ENCODE measurements around the gene TRHDE.
A peak's percentile ranks its signal among the peaks of the same experiment; 100 is the strongest.

The TRHDE gene, protein sequence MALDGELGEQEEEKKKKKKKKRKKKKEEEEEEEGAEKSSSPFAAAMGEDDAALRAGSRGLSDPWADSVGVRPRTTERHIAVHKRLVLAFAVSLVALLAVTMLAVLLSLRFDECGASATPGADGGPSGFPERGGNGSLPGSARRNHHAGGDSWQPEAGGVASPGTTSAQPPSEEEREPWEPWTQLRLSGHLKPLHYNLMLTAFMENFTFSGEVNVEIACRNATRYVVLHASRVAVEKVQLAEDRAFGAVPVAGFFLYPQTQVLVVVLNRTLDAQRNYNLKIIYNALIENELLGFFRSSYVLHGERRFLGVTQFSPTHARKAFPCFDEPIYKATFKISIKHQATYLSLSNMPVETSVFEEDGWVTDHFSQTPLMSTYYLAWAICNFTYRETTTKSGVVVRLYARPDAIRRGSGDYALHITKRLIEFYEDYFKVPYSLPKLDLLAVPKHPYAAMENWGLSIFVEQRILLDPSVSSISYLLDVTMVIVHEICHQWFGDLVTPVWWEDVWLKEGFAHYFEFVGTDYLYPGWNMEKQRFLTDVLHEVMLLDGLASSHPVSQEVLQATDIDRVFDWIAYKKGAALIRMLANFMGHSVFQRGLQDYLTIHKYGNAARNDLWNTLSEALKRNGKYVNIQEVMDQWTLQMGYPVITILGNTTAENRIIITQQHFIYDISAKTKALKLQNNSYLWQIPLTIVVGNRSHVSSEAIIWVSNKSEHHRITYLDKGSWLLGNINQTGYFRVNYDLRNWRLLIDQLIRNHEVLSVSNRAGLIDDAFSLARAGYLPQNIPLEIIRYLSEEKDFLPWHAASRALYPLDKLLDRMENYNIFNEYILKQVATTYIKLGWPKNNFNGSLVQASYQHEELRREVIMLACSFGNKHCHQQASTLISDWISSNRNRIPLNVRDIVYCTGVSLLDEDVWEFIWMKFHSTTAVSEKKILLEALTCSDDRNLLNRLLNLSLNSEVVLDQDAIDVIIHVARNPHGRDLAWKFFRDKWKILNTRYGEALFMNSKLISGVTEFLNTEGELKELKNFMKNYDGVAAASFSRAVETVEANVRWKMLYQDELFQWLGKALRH

DNA sequence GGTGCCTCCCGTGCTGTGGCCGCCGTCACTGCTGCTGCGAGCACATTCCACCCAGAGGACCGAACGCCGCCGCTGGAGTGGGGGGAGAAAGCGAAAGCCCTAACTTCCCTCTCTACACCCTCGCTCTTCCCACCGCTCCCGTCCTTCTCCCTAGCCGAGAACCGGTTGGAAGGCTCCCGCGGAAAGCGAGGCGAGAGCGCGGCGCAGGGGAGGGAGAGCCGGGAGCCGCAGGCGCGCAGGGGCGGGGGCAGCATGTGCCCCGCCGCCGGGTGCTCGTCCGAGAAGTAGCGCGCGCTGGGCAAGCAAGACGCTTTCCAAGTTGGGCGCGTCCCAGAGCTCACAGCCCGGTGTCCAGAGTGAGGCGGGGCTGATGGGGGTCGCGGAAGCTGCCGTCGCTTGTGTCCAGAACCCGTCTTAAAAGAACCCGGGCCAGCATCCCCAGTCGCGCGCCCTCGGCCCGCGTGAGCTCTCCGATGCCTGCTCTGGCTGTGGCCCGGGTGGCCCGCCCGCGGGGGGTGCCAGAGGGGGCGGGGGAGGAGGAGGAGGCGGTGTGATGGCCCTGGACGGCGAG, at the start of gene TRHDE:
TRHDE (plus strand) TSS at position 280 of the 571 bp plus-strand sequence; CDS start at position 554, 274 bp downstream.
- peak; percentile 28 for DNase-seq (ENCODE audit: low spot score)

DNA sequence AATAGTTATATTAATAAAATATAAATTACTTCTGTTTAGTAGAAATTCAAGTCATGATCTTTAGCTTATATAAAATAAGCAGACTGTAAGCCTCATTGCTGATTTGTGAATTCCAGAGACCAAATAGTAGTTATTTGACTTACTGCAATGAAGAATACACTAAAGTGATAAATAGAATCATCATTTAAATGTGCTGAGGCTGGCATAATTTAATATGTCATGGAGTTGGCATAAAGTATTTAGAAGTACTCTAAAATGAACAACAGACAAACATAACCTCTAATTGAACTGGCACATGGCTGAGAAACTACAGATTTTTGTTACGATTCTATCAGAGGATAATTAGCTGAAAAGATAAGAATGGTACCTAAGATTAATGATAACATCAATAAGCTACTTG, 45.7 kb upstream of the TRHDE start:
- DNase-seq (ENCODE audit: low spot score): no peak

DNA sequence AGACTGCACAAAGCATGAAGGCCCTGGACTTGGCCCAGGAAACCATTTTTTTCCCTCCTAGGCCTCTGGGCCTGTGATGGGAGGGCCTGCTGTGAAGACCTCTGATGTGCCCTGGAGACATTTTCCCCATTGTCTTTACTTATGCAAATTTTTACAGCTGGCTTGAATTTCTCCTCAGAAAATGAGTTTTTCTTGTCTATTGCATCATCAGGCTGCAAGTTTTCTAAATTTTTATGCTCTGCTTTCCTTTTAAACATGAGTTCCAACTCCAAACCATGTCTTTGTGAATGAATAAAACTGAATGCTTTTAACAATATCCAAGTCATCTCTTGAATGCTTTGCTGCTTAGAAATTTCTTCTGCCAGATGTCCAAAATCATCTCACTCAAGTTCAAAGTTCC, 43.7 kb upstream of the TRHDE start:
- DNase-seq (ENCODE audit: low spot score): no peak

DNA sequence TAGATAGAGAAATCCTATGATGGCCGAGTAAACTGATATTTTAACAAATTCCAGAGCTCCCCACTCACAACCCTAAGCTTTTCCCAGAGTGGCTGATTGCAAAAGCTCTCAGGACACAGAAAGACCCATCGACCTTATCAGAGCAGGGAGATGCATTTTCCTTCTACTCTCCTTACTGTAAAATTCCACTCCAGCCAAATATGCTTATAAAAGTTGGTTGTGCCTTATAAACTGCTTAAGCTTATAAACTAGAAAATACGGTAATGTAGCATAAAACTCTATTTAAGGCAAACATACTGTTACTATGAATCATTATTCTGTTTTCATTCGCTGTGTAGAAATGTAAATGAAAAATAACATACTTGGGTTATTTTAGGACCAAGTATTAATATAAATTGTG, 41.6 kb upstream of the TRHDE start:
- DNase-seq (ENCODE audit: low spot score): no peak

DNA sequence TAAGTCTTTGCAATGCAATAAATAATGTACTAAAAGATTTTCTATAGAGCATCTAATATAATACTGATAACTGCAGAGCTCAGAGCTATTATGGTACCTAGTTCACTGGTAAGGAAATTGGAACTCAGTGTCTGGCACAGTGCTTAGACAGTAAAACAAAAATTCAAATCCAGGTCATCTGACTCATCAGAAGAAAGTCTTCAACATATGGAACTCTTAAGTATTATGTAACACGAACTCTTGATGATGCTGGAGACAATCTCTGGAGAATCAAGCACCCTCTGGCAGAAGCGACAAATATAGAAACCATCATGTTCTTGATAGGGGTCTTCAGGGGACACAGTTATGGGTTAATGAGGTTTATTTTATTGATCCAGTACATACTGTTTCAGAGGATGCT, 37.3 kb upstream of the TRHDE start:
- DNase-seq (ENCODE audit: low spot score): no peak

DNA sequence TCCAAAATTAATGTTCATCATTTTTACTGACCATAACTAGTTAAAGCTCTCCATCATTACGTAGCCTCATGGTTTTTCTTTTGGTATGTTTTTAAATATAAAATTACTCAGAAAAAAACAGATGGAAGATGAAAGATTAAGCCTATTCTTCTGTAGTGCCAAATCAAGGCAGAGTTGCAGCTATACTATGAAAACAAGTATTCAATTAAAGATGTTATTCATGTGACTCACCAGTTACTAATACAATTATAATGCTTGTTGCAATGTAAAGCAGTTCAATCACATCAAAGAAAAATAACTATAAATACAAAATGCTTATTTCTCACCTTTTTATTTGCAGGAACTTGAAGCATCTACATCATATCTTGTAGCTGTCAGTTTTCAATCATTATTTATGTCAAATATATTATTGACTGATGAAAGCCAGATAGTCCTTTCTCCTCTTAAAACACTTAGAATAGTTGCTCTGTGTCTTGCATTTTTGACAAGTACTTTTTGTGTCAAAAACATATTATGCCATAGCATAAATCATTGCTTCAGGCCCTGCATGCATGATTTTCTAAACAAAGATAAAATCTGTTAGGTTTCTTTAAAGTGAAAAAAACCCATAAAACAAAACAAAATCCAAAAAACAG, 36.0 kb upstream of the TRHDE start:
- no peak for DNase-seq (ENCODE audit: low spot score)

DNA sequence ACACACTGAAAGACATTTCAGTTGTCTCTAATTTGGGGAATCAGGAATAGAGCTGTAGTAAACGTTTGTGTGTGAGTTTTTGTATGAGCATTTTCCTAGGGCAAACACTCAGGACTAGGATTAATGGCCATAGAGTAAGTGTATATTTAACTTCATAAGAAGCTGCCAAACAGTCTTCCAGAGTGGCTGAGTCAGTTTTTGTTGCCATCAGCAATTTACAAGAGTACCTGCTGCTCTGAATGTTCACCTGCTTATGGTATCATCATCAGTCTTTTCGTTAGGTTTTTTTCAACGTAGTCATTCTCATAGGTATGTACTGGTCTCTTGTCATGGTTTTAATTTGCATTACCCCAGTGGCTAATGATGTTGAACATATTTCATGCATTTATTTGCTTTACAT, 30.6 kb upstream of the TRHDE start:
- DNase-seq (ENCODE audit: low spot score): no peak

DNA sequence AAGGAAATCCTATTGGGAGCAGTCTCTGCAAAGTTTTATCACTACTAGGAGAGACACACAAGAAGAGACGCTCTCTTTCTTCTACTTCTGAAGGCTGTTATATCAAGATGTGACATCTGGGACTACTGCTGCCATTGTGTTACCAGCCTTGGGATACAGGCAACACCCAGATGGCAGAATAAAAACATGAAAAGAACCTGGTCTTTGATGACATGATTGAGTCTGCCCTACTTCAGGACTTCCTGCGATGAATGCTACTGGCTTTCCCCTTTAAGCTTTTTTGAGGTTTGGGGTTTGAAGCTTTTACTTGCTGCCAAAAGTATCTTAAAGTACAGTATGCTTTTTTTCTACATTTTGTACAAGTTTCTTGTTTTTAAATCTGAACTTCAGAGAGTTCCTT, 29.2 kb upstream of the TRHDE start:
- DNase-seq (ENCODE audit: low spot score): no peak

DNA sequence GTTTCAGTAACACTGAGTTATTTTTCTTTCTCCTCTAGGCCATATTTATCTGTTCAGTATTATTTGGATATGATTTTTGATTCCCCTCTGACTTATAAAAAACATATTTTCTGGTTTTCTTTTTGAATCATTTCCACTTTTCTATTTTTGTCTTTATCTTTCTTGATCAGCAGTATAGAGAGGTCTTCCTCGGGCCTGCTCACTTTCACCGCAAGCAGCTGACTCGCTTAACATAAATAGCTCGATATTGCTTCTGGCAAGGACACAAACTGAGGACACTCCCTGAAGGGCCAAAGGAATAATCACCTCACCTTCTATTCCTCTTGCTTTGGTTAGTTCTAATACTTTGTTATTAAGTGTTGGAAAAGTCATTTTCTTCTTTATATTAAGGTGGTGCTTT, 25.8 kb upstream of the TRHDE start:
- no peak for DNase-seq (ENCODE audit: low spot score)

DNA sequence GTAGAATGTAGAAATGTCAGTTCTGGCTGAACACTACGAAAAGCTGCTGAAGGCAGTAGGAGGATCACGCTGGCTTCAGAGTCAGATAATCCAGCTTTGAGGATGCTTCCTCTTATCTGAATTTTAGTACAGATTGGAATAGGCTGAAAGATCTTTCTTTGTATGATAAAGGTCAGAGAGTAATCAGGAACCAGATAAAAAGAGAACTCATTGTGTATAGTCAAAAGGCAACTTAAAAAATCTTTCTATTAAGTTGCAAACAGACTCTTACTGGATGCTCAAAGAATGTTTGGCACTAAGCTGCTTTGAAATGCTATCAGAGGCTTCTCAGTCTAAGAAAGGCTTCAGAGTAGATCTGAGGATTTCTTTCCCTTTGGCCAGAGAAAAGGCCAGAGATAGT, 21.8 kb upstream of the TRHDE start:
- no peak for DNase-seq (ENCODE audit: low spot score)

DNA sequence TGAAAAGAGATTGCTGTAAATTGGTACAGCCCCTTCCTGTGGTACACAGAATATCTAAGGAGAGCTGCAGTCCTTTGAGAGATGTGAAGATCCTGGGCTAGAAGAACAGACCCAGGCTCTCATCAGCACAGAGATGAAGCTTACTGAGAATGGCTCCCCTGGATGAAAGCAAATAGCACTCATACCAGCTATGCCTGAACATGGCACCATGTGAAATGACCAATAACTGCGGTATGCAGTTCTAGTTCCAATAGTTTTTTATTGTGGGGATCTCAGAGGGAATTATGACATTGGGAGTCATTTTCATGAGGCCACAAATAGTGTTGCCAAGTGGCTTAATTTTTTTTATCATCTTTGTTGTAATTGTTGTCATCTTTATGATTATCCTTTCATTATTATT, 15.4 kb upstream of the TRHDE start:
- DNase-seq (ENCODE audit: low spot score): no peak

DNA sequence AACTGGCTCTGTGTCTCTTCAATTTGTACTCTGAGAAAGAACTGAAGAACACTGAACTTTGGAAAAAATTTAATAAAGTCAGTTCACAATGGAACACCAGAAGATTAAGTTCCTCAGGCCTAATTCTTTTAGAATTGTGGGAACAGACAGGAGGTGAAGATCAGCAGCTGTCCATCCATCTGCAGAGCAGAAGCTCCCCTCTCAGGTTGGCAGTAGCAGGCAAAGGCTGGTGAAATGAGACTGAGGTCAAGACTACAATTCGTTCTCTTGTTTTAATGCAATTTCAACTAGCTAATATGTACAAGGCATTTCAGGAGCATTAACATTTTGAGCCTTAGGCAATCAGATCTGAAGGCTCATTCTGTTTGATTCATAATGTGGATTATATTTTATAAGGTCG, 10.3 kb upstream of the TRHDE start:
- DNase-seq (ENCODE audit: low spot score): no peak

DNA sequence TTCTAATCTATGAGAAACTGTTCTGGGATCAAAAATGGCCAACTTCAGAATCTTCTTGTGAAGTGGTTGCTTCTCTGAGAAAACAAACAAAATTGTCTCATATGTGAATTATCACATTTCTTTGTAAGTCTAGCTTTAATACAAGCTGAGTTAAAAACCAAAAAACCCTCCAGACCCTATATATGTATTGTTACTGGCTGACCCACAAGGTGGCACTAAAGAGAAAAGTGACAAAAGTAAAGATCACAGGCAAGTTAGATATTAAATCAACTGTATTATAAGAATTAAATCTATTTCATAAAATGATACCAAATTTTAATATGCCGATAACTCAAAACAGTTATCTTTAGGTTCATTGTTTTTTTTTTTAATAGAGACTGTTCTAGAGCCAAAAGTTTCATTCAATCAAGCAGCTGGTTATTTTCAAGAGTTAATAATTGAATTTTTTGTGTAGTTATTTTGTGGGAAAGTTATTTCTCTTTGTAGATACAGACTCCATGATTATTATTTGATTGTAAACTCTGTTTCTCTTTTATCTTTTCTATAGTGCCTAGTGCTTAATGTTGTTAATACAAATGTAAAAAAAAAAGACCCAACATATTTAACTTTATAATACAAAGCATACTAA, 7.5 kb upstream of the TRHDE start:
- DNase-seq (ENCODE audit: low spot score): peak; percentile 21

DNA sequence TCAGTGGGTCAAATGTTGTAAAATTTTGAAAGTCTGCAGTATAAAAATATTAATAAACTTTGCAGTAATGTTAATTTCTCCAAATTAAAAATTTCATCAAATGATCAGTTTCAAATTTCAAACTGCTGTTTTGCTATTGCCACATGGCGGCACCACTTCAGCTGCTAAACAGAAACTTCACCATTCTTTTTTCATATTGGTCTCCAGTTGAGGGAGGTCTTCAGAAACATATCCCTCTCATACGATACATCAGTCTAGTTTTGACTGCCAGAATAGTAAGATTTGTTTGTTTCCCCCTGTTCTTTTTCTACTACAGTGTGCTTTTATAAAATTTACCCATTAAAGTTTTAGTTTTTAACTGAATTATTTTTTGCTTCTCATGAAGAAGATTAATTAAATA, 4.2 kb upstream of the TRHDE start:
- DNase-seq (ENCODE audit: low spot score): peak; percentile 25

DNA sequence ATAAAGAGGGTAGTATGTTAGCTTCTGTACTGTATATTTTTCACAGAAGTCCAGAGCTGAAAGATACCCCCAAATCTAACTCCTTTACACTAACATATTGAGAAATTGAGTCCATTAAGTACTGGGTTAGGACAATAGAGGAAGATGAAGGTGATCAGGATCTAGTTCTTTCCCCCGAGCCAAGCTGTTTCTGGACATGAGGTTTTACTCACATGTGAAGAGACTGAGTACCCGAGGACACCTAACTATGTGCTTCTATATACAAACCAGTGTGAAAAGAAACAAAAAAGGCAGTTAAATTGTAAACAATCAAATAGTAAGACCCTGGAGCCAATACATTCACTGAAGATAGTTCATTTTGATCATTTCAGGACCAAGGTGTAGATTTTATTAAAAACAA, 3.8 kb upstream of the TRHDE start:
- DNase-seq (ENCODE audit: low spot score): no peak

DNA sequence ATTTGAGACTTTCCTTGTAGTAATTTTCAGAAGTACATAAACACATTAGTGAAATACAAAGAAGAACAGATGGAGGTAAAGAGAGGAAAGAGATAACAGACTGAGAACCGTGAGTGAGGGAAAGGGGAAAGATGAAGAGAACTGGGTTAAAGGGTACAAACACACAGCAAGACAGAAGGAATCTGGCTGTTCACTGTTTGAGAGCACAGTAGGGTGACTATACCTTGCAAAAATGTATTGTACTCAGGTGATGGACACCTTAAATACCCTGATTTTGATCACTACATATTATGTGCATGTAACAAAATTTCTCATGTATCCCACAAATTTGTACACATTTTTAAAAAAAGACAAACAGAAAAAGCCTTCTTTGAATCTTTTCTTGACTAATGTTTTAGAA, 2.7 kb upstream of the TRHDE start:
- no peak for DNase-seq (ENCODE audit: low spot score)

DNA sequence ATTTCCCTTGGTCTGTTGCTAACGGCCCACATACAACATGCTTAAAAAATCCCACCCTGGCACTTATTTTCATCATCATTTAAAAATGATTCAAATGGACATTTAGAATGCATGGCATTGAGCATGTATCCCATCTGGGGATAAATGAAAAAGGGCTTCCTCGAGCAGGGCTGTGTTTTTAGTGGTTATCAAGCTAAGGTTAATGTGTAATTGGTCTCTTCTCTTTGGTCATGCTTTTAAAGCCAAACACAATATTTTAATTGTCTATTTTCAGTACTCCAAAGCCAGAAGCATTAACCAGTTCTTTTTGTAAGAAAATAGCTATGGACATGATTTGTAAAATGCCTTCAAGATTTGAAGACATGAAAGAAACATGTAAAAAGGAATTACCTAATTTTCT, 1.9 kb upstream of the TRHDE start:
- DNase-seq (ENCODE audit: low spot score): no peak

DNA sequence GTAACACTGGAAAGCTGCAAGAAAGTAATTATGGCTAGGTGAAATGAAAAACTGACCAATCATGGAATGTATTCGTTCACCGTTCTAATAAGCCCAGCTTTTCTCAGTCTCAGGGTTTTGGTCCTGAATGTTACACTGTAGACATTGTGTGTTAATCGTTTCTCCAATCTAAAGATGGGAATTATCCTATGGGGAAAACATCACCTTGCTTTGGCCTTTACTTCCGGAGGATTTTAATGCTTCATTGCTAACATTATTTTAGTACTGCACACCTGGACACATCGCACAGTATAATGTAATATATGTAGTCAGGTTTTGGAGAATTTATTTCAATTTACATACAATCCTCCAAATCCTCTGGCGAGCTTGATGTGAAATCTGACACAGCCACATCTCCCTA, 1.2 kb upstream of the TRHDE start:
- DNase-seq (ENCODE audit: low spot score): no peak

DNA sequence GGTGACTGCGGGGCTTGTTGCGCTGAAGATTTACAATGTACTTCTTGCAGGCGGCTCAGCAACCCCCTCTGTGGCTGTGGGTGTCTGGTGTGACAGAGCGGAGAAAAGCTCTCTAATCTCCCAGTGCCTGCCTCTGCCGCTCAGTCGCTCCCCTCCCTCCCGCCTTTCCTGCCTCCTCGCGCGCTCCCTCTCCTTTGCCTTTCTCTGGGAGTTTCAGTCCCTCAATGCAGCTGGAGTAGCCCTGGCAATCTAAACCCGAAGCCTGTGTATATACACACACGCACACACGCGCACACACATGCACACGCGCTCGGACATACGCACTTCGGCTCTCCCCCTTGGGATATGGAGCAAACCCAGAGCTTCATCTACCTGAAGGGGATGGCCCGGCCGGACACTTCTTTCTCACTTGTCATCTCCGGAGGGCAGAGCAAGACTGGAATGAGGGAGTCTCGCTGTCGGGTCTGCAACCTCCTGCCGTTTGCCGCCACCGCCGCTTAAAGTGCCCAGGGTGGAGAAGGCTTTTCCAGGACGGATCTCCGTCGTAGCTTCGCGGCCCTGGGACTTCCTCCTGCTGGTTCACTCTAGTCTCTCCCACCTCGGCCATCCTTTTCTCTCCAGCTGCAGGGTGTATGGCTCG, 599 bp upstream of the TRHDE start:
- DNase-seq (ENCODE audit: low spot score): peak; percentile 55

DNA sequence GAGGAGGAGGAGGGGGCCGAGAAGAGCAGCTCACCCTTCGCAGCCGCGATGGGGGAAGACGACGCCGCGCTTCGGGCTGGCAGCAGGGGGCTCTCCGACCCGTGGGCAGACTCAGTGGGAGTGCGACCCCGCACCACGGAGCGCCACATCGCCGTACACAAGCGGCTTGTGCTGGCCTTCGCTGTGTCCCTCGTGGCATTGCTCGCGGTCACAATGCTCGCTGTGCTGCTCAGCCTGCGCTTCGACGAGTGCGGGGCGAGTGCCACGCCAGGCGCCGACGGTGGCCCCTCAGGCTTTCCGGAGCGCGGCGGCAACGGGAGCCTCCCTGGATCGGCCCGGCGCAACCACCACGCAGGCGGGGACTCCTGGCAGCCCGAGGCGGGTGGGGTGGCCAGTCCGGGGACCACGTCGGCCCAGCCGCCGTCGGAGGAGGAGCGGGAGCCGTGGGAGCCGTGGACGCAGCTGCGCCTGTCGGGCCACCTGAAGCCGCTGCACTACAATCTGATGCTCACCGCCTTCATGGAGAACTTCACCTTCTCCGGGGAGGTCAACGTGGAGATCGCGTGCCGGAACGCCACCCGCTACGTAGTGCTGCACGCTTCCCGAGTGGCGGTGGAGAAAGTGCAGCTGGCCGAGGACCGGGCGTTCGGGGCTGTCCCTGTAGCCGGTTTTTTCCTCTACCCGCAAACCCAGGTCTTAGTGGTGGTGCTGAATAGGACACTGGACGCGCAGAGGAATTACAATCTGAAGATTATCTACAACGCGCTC, 745 bp downstream of the TRHDE start:
- DNase-seq (ENCODE audit: low spot score): peak; percentile 9

Data from Ammon's horn (tissue), 1 donor.